Measurements from ENCODE around the gene PIK3C2A. TPM values are rescaled to one million over a fixed set of nuclear protein-coding genes. Genes with fewer than 3 reads are reported as not detected.
"Not testable (repeated sequence)": the region's sequence is repeated elsewhere in the genome, so short reads cannot be mapped to it uniquely, and the experiment has no call there.

Gene PIK3C2A
- total RNA-seq, 1 donor = 73.4 TPM

DNA sequence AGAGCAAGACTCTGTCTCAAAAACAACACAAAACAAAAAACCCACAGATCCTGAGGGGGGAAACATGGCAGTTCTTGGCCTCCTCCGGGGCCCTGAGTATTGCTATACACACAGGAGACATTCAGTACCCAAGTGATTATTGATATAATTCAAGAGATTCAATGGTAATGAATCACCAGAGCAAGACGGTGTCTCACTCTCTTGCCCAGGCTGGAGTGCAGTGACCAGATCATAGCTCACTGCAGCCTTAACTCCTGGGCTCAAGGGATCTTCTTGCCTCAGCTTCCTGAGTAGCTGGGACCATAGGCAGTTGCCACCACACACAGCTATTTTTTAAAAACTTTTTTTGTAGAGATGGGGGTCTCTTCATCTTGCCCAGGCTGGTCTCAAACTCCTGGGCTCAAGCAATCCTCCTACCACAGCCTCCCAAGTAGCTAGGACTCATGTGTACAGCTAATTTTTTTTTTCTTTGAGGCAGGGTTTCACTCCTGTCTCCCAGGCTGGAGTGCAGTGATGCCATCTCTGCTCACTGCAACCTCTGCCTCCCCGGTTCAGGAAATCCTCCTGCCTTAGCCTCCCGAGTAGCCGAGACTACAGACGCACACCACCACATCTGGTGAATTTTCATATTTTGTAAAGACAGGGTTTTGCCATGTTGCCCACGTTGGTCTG is 21.8 kb upstream of the PIK3C2A start:
- TF ChIP-seq, protein P1, sequence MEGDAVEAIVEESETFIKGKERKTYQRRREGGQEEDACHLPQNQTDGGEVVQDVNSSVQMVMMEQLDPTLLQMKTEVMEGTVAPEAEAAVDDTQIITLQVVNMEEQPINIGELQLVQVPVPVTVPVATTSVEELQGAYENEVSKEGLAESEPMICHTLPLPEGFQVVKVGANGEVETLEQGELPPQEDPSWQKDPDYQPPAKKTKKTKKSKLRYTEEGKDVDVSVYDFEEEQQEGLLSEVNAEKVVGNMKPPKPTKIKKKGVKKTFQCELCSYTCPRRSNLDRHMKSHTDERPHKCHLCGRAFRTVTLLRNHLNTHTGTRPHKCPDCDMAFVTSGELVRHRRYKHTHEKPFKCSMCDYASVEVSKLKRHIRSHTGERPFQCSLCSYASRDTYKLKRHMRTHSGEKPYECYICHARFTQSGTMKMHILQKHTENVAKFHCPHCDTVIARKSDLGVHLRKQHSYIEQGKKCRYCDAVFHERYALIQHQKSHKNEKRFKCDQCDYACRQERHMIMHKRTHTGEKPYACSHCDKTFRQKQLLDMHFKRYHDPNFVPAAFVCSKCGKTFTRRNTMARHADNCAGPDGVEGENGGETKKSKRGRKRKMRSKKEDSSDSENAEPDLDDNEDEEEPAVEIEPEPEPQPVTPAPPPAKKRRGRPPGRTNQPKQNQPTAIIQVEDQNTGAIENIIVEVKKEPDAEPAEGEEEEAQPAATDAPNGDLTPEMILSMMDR (IDR thresholded peaks at IDR 0.05; ENCODE audit: insufficient read depth, low read depth, low read length) = no peak
- no peak for DNase-seq (ENCODE audit: low read depth)

GRCh38 chr11:17228186-17228925 is 20.6 kb upstream of the PIK3C2A start:
- not testable (repeated sequence) for DNase-seq (ENCODE audit: low read depth); H3K4me3 ChIP-seq (ENCODE audit: low read depth, low read length)

More for the DNA sequence above, 21.8 kb upstream of the PIK3C2A start:
- no peak overlapping the region for H3K4me3 ChIP-seq (ENCODE audit: low read depth, low read length)

DNA sequence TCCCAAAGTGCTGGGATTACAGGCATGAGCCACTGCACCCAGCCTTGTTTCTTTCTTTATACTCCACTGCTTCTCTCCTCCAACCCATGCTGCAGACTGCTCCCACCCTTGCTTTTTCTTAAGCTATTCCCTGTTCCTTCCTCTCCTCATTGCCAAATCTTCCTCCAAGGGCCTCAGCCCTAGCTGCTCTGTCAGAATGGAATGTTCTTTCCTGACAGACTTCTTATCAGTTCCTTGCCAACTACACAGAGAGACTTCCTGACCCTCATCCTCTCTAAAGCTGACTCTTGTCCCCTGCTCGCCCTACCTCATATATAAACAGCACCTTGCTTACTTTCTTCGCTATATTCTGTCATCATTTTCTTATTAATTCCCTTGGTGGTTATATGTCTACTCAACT is 16.9 kb upstream of the PIK3C2A start:
- DNase-seq (ENCODE audit: low read depth) = no peak
- TF ChIP-seq, protein P1 (IDR thresholded peaks at IDR 0.05; ENCODE audit: insufficient read depth, low read depth, low read length) = no peak
- no peak overlapping the region for H3K4me3 ChIP-seq (ENCODE audit: low read depth, low read length)

DNA sequence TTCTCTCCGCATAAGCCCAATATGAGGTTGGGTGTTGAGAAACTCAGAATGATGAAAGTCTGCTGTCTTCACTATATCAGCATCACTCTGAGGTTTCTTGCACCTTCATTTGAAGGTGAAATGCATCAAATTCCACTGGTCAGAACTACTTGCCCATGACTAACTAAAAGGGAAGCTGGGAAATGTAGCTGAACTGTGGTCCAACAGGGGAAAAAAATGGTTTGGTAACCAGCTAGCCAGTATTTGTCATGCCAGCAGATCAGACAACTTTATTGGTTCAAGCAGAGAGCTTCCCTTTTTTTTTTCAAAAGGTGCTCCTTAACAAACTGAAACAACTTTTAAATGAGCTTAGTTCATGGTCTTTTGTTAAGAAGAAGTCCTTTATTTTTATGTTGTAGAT is 14.2 kb upstream of the PIK3C2A start:
- TF ChIP-seq, protein P1 (IDR thresholded peaks at IDR 0.05; ENCODE audit: insufficient read depth, low read depth, low read length) = no peak
- no peak overlapping the region for H3K4me3 ChIP-seq (ENCODE audit: low read depth, low read length)
- no peak for DNase-seq (ENCODE audit: low read depth)

GRCh38 chr11:17219016-17219415 is 11.2 kb upstream of the PIK3C2A start:
- TF ChIP-seq, protein P1 (IDR thresholded peaks at IDR 0.05; ENCODE audit: insufficient read depth, low read depth, low read length) = no peak
- DNase-seq (ENCODE audit: low read depth) = no peak
- H3K4me3 ChIP-seq (ENCODE audit: low read depth, low read length) = no peak overlapping the region

DNA sequence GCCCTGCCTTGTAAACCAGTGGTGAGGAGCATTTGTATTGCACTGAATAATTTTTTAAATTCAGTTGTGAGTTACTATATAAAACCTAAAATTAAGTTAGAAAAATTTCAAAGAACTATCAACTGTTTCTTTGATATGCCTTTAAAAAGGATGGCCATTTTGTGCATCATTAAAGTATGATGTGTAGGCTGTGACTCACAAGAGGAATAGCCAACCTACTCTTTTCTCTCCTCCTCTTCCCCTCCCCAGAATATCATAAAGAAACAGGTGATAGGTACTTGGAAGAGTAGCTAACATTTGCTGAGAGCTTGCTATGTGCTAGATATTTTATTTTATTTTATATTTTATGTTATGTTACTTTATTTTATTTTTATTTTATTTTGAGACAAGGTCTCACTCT is 10.6 kb upstream of the PIK3C2A start:
- TF ChIP-seq, protein P1 (IDR thresholded peaks at IDR 0.05; ENCODE audit: insufficient read depth, low read depth, low read length) = no peak
- H3K4me3 ChIP-seq (ENCODE audit: low read depth, low read length) = no peak overlapping the region
- no peak for DNase-seq (ENCODE audit: low read depth)

- H3K4me3 ChIP-seq (ENCODE audit: low read depth, low read length) = no peak overlapping the region
- DNase-seq (ENCODE audit: low read depth) = no peak
- TF ChIP-seq, protein P1 (IDR thresholded peaks at IDR 0.05; ENCODE audit: insufficient read depth, low read depth, low read length) = no peak
Measured at GRCh38 chr11:17217401-17217800, 9.6 kb upstream of the PIK3C2A start.

Measured in fibroblast of villous mesenchyme (primary cell).